Measurements from ENCODE around the gene RBBP8NL.

RBBP8NL gene

GRCh38 chr20:62453186-62453808 is 26.0 kb upstream of the RBBP8NL start:
- no peak for TF ChIP-seq CTCF (IDR thresholded peaks at IDR 0.05)
- no peak for DNase-seq
- peak overlapping the region; percentile 72 for H3K27ac Mint-ChIP-seq
- H3K4me3 Mint-ChIP-seq, result no peak overlapping the region
- no peaks in the 10 kb centered on the region for H3K9me3 Mint-ChIP-seq
- H3K4me1 Mint-ChIP-seq, result peaks cover 63% of the 10 kb centered on the region
- H3K27me3 Mint-ChIP-seq (ENCODE audit: low read depth, poor library complexity), result peaks cover 4% of the 10 kb centered on the region
- no peaks in the 10 kb centered on the region for H3K36me3 Mint-ChIP-seq (ENCODE audit: low read depth)

DNA sequence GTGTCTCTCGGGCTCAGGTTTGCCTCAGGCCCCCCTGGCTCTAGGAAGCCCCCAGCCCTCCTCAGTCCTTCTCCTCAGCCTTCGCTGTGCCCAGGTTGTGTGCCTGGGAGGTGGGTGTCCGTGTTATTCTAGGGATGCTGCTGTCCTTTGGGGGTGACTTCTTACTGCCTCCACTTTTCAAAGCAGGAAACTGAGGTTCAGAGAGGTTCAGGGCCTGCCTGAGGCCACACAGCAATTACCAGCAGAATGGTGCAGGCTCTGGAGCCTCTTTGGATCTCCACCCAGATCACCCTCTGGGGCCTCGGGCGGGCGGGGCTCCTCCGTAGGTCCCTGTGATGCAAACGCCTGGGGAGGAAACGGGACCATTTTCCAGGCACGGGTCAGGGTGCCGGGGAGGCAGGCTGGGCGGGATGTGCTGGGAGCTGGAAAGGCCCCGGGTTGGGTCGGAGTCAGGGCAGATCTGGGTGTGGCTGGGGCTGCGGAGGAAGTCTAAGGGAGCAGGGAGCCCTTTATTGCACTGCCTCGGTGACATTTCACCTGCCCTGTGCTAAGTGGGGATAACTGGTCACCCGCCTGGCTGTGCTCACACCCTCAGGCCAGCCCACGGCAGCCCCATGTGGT is 25.2 kb upstream of the RBBP8NL start:
- TF ChIP-seq CTCF (IDR thresholded peaks at IDR 0.05), result no peak
- Mint-ChIP-seq H3K4me3 (no peak overlapping the region), H3K36me3 (ENCODE audit: low read depth) (no peaks in the 10 kb centered on the region), H3K4me1 (peaks cover 63% of the 10 kb centered on the region), H3K27me3 (ENCODE audit: low read depth, poor library complexity) (peaks cover 4% of the 10 kb centered on the region), H3K27ac (no peak overlapping the region), H3K9me3 (no peaks in the 10 kb centered on the region)
- DNase-seq, result no peak

GRCh38 chr20:62451970-62452369 is 24.6 kb upstream of the RBBP8NL start:
- no peak for DNase-seq
- peaks cover 4% of the 10 kb centered on the region for H3K27me3 Mint-ChIP-seq (ENCODE audit: low read depth, poor library complexity)
- no peak overlapping the region for H3K27ac Mint-ChIP-seq
- H3K9me3 Mint-ChIP-seq, result no peaks in the 10 kb centered on the region
- H3K36me3 Mint-ChIP-seq (ENCODE audit: low read depth), result no peaks in the 10 kb centered on the region
- peaks cover 60% of the 10 kb centered on the region for H3K4me1 Mint-ChIP-seq
- no peak for TF ChIP-seq CTCF (IDR thresholded peaks at IDR 0.05)
- H3K4me3 Mint-ChIP-seq, result no peak overlapping the region

DNA sequence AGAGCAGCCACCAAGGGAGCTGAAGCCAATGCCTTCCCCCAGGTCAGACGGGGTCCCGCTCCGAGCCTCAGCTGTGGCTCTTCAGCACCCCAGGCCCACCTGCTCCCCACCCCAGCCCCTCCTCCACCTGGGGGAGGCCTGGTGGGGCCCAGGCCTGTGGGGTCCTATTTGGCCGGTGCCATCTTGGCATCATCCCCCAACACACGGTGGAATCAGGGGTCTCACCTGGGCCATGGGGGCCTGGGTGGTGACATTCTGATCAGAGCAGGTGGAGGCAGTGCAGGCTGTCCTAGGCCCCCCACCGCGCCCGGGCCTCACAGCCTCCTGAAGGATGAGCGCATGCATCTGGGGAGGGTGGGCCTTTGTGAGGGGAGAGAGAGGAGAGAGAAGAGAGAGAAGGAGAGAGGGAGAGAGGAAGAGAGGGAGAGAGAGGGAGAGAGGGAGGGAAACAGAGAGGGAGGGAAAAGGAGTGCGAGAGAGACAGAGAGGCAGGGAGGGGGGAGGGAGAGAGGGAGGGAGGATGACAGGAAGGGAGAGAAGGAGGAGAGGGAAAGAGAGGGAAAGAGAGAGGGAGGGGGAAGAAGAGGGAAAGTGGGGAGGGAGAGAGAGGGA is 23.9 kb upstream of the RBBP8NL start:
- peaks cover 58% of the 10 kb centered on the region for H3K4me1 Mint-ChIP-seq
- no peaks in the 10 kb centered on the region for H3K9me3 Mint-ChIP-seq
- H3K36me3 Mint-ChIP-seq (ENCODE audit: low read depth), result no peaks in the 10 kb centered on the region
- no peak overlapping the region for H3K27ac Mint-ChIP-seq
- TF ChIP-seq CTCF (IDR thresholded peaks at IDR 0.05), result no peak
- DNase-seq, result no peak
- peaks cover 4% of the 10 kb centered on the region for H3K27me3 Mint-ChIP-seq (ENCODE audit: low read depth, poor library complexity)
- H3K4me3 Mint-ChIP-seq, result no peak overlapping the region

DNA sequence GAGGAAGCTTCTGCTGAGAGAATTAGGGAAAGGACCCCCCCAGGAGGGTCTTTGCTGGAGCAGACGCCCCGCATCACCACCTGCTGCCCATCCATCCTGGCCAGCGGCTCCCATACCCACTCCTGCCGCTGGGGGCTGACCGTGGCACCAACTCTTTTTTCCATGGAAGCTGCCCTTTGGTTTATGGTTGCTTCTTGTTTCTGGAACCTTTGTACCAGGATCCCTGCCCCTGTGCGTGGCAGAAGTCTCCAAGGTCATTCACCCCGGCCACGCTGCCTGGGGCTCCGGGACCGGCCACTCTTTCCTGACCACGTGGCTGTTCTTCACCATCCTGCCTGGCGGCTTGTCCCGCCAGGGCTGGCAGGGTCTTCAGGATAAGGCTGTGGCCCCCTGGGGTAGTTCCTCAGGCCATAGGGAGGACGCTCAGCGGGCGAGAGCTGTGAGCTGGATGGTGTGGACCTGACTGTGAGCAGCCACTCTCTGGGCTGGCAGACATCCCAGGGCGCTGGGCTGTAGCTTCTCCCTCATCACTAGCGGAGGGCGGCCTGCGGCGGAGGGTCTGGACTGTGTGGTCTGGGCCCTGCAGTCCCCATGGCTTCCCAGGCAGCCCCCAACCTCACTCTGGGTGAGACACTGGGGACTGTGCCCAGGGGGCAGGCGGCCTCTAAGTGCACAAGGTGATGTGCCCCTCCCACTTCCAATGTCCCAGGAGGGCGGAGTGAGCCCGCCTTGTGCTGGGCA is 22.8 kb upstream of the RBBP8NL start:
- H3K36me3 Mint-ChIP-seq (ENCODE audit: low read depth), result no peaks in the 10 kb centered on the region
- peaks cover 49% of the 10 kb centered on the region for H3K4me1 Mint-ChIP-seq
- no peaks in the 10 kb centered on the region for H3K9me3 Mint-ChIP-seq
- DNase-seq, result no peak
- peaks cover 4% of the 10 kb centered on the region for H3K27me3 Mint-ChIP-seq (ENCODE audit: low read depth, poor library complexity)
- H3K4me3 Mint-ChIP-seq, result peak overlapping the region; percentile 6
- peak overlapping the region; percentile 45 for H3K27ac Mint-ChIP-seq
- no peak for TF ChIP-seq CTCF (IDR thresholded peaks at IDR 0.05)

Measured in nephron progenitor cell (in vitro differentiated cells).